Retinal pigment epithelial cell (primary cell): ENCODE data around the gene PELI2.

Experiments
- DNase-seq: peaks from one replicate; pipeline ENCODE4 v3.0.0-alpha.2; 2010; ENCODE audit warnings: low read depth
- H3K4me3 ChIP-seq: 2 replicates; pipeline ENCODE4 v1.5.1; 2011; ENCODE audit warnings: mild to moderate bottlenecking, low read length, control low read depth, moderate library complexity
- CTCF ChIP-seq: conservative IDR thresholded peaks from 2 replicates; pipeline ENCODE4 v1.5.1; 2011; ENCODE audit warnings: low read depth, low read length, control low read depth, inconsistent platforms

PELI2 gene

GRCh38 chr14:56207626-56208292 is 89.5 kb downstream of the PELI2 start:
- DNase-seq: no peak
- no peak overlapping the region for H3K4me3 ChIP-seq
- no peak for TF ChIP-seq CTCF

GRCh38 chr14:56208520-56208919 is 90.3 kb downstream of the PELI2 start:
- no peak overlapping the region for H3K4me3 ChIP-seq
- no peak for DNase-seq
- no peak for TF ChIP-seq CTCF

- no peak for DNase-seq
- no peak overlapping the region for H3K4me3 ChIP-seq
- no peak for TF ChIP-seq CTCF
Measured at GRCh38 chr14:56210571-56210970, 92.4 kb downstream of the PELI2 start.

GRCh38 chr14:56211084-56211483 is 92.9 kb downstream of the PELI2 start:
- H3K4me3 ChIP-seq: no peak overlapping the region
- DNase-seq: no peak
- TF ChIP-seq CTCF: no peak

- DNase-seq: no peak
- H3K4me3 ChIP-seq: no peak overlapping the region
- TF ChIP-seq CTCF: no peak
Measured at GRCh38 chr14:56211844-56212243, 93.6 kb downstream of the PELI2 start.

GRCh38 chr14:56212521-56212920 is 94.3 kb downstream of the PELI2 start:
- TF ChIP-seq CTCF: no peak

GRCh38 chr14:56213306-56213705 is 95.1 kb downstream of the PELI2 start:
- no peak for DNase-seq
- no peak overlapping the region for H3K4me3 ChIP-seq
- no peak for TF ChIP-seq CTCF

More at GRCh38 chr14:56212521-56212920, 94.3 kb downstream of the PELI2 start:
- no peak overlapping the region for H3K4me3 ChIP-seq
- no peak for DNase-seq
